H1 (cell line): ENCODE measurements around the gene CAMK2G. TPM values are rescaled to one million over a fixed set of nuclear protein-coding genes. Genes with fewer than 3 reads are reported as not detected.

Experiments used
- CTCF ChIA-PET: fragments of 300-600 bp; sonication (Branson Sonifier 250); formaldehyde crosslinking; loops from one replicate; lab custom pipeline; 2021; ENCODE audit not compliant: partially characterized antibody; lab: Charles Lee
- POLR2A ChIA-PET: fragments of 300-600 bp; sonication (Branson Sonifier 250); formaldehyde crosslinking; loops from one replicate; lab custom pipeline; 2021; ENCODE audit warnings: inconsistent platforms; ENCODE audit not compliant: partially characterized antibody; lab: Charles Lee
- DNase-seq, 2 experiments: peaks; one replicate each; pipeline versions ENCODE4 v3.0.0 to v3.0.0-alpha.2; 2010 to 2022; ENCODE audit warnings: low spot score in 2 of 2, low read depth in 1 of 2, mixed read lengths in 1 of 2
- FAIRE-seq: peaks from 2 replicates; lab custom pipeline; 2011; peaks lifted over from hg19 to GRCh38; lab: Jason Lieb, UNC
- H2AFZ ChIP-seq: 2 replicates; pipeline ENCODE4 v1.8.1; 2012; ENCODE audit warnings: low read length, inconsistent platforms
- H2AK5ac ChIP-seq: 2 replicates; pipeline ENCODE4 v1.6.1; 2013; ENCODE audit warnings: low read depth, low read length
- H2BK120ac ChIP-seq: replicated peaks from 2 replicates; pipeline ENCODE3; 2013; ENCODE audit warnings: low read depth, low read length, inconsistent platforms
- H2BK12ac ChIP-seq: 2 replicates; pipeline ENCODE4 v1.6.1; 2013; ENCODE audit warnings: low read depth, low read length
- H2BK15ac ChIP-seq: 2 replicates; pipeline ENCODE4 v1.6.1; 2013; ENCODE audit warnings: low read length
- H2BK20ac ChIP-seq: 2 replicates; pipeline ENCODE4 v1.6.1; 2013; ENCODE audit warnings: low read length
- H2BK5ac ChIP-seq: 2 replicates; pipeline ENCODE4 v1.6.1; 2013; ENCODE audit warnings: low read depth, low read length
- H3K14ac ChIP-seq: 2 replicates; pipeline ENCODE4 v1.6.1; 2013; ENCODE audit warnings: inconsistent platforms; ENCODE audit not compliant: insufficient read length
- H3K18ac ChIP-seq: 2 replicates; pipeline ENCODE4 v1.6.1; 2013; ENCODE audit warnings: low read length; ENCODE audit errors: extremely low read depth
- H3K23ac ChIP-seq: 2 replicates; pipeline ENCODE4 v1.6.1; 2013; ENCODE audit warnings: inconsistent platforms; ENCODE audit not compliant: insufficient read length
- H3K23me2 ChIP-seq: 2 replicates; pipeline ENCODE4 v1.6.1; 2013; ENCODE audit warnings: low read depth, low read length
- H3K27ac ChIP-seq: 2 replicates; pipeline ENCODE4 v1.6.1; 2011; ENCODE audit warnings: low read depth, low read length, inconsistent platforms
- H3K27me3 ChIP-seq, 4 experiments: replicated peaks in 1 of 4; 1 replicate in 1 of 4; 2 replicates in 3 of 4; pipeline versions ENCODE4 v1.6.1 to v1.8.1; 2011 to 2013; ENCODE audit warnings: low read length in 3 of 4, mild to moderate bottlenecking in 3 of 4, inconsistent platforms in 2 of 4, mixed read lengths in 2 of 4, moderate library complexity in 1 of 4; ENCODE audit not compliant: control insufficient read depth in 3 of 4, insufficient read depth in 3 of 4; ENCODE audit errors: extremely low read depth in 1 of 4
- H3K36me3 ChIP-seq, 4 experiments: 2 replicates each; pipeline versions ENCODE4 v1.6.1 to v1.8.1; 2011 to 2013; ENCODE audit warnings: mild to moderate bottlenecking in 4 of 4, low read length in 3 of 4, moderate library complexity in 2 of 4, control low read depth in 1 of 4, inconsistent platforms in 1 of 4; ENCODE audit not compliant: insufficient read depth in 4 of 4, control insufficient read depth in 2 of 4
- H3K4ac ChIP-seq: replicated peaks from 2 replicates; pipeline ENCODE3; 2013; ENCODE audit warnings: low read length, low read depth, mixed read lengths, inconsistent platforms; ENCODE audit not compliant: insufficient read length
- H3K4me1 ChIP-seq, 4 experiments: replicated peaks in 1 of 4; 1 replicate in 1 of 4; 2 replicates in 3 of 4; pipeline versions ENCODE4 v1.6.1 to v1.8.1; 2011 to 2013; ENCODE audit warnings: low read length in 3 of 4, inconsistent platforms in 2 of 4, mixed read lengths in 1 of 4; ENCODE audit not compliant: insufficient read depth in 4 of 4, control insufficient read depth in 3 of 4
- H3K4me2 ChIP-seq, 2 experiments: 2 replicates each; pipeline versions ENCODE4 v1.6.1 to v1.8.1; 2011 to 2013; ENCODE audit warnings: low read depth in 2 of 2, low read length in 2 of 2, control low read depth in 1 of 2, inconsistent platforms in 1 of 2, mild to moderate bottlenecking in 1 of 2; ENCODE audit not compliant: insufficient read depth in 1 of 2
- H3K4me3 ChIP-seq, 4 experiments: fragments of 200-600, 300-600 bp in 1 of 4; sonication (generic), shearing (Covaris generic), sonication (Bioruptor Twin) in 1 of 4; 2 replicates each; pipeline versions ENCODE4 v1.5.1 to v1.8.1; 2011 to 2016; ENCODE audit warnings: low read length in 4 of 4, low read depth in 3 of 4, control low read depth in 2 of 4, inconsistent platforms in 2 of 4, mild to moderate bottlenecking in 2 of 4, mixed read lengths in 1 of 4, moderate library complexity in 1 of 4; ENCODE audit not compliant: insufficient read depth in 2 of 4; ENCODE audit errors: extremely low read depth in 1 of 4
- H3K56ac ChIP-seq: replicated peaks from 2 replicates; pipeline ENCODE3; 2013; ENCODE audit warnings: low read depth, mild to moderate bottlenecking, mixed read lengths, low read length, inconsistent platforms; ENCODE audit not compliant: insufficient read length
- H3K79me1 ChIP-seq: 2 replicates; pipeline ENCODE4 v1.6.1; 2013; ENCODE audit warnings: low read depth, low read length, control low read depth
- H3K79me2 ChIP-seq, 2 experiments: 2 replicates each; pipeline versions ENCODE4 v1.6.1 to v1.8.1; 2012 to 2013; ENCODE audit warnings: low read length in 2 of 2, mild to moderate bottlenecking in 2 of 2, inconsistent platforms in 1 of 2; ENCODE audit not compliant: insufficient read depth in 2 of 2, control insufficient read depth in 1 of 2
- H3K9ac ChIP-seq, 4 experiments: replicated peaks in 1 of 4; 1 replicate in 1 of 4; 2 replicates in 3 of 4; pipeline versions ENCODE4 v1.6.1 to v1.8.1; 2011 to 2013; ENCODE audit warnings: low read depth in 3 of 4, low read length in 3 of 4, control low read depth in 2 of 4, mild to moderate bottlenecking in 2 of 4, moderate library complexity in 2 of 4, inconsistent platforms in 1 of 4; ENCODE audit errors: extremely low read depth in 1 of 4
- H3K9me3 ChIP-seq, 2 experiments: 2 replicates each; pipeline versions ENCODE4 v1.6.1 to v1.8.1; 2012 to 2013; ENCODE audit warnings: mild to moderate bottlenecking in 2 of 2, moderate library complexity in 2 of 2, control low read depth in 1 of 2, inconsistent platforms in 1 of 2, low read depth in 1 of 2, low read length in 1 of 2, mixed read lengths in 1 of 2; ENCODE audit not compliant: insufficient read depth in 2 of 2
- H4K20me1 ChIP-seq, 2 experiments: replicated peaks in 1 of 2; 2 replicates each; pipeline versions ENCODE3 to v1.8.1; 2011 to 2013; ENCODE audit warnings: inconsistent platforms in 2 of 2, low read length in 2 of 2, mild to moderate bottlenecking in 1 of 2; ENCODE audit not compliant: insufficient read depth in 2 of 2, control insufficient read depth in 1 of 2
- H4K5ac ChIP-seq: 2 replicates; pipeline ENCODE4 v1.6.1; 2013; ENCODE audit warnings: low read length, low read depth, mixed read lengths, inconsistent platforms; ENCODE audit not compliant: insufficient read length
- H4K8ac ChIP-seq: 2 replicates; pipeline ENCODE4 v1.8.0; 2013; ENCODE audit warnings: mild to moderate bottlenecking, moderate library complexity, low read length, inconsistent platforms; ENCODE audit not compliant: insufficient read depth; ENCODE audit errors: extremely low read depth
- H4K91ac ChIP-seq: replicated peaks from 2 replicates; pipeline ENCODE3; 2013; ENCODE audit warnings: low read length, mixed read lengths, inconsistent platforms; ENCODE audit not compliant: insufficient read length
- EGR1 ChIP-seq: IDR thresholded peaks from 2 replicates; pipeline ENCODE4 v1.6.1; 2011; ENCODE audit warnings: low read depth, low read length, borderline replicate concordance
- RAD21 ChIP-seq, 2 experiments: IDR thresholded peaks in 1 of 2; conservative IDR thresholded peaks in 1 of 2; 2 replicates each; pipeline ENCODE4 v1.6.1; 2011; ENCODE audit warnings: low read depth in 2 of 2, low read length in 2 of 2, improper control_type of control experiment in 1 of 2, inconsistent platforms in 1 of 2, mild to moderate bottlenecking in 1 of 2, moderate library complexity in 1 of 2
- RFX5 ChIP-seq: IDR thresholded peaks from 2 replicates; pipeline ENCODE4 v1.6.1; 2011; ENCODE audit warnings: low read depth, low read length, improper control_type of control experiment, borderline replicate concordance
- WGBS, 2 experiments: shearing (Covaris generic) in 1 of 2; methylation state at CpG; one replicate each; pipeline versions ENCODE4 v1.1.6 to v1.1.7; 2013 to 2015; ENCODE audit warnings: low lambda C conversion rate in 2 of 2, mixed read lengths in 2 of 2, inconsistent platforms in 1 of 2, low coverage in 1 of 2, missing lambda C conversion rate in 1 of 2; ENCODE audit not compliant: insufficient replicate concordance in 2 of 2, insufficient coverage in 1 of 2, insufficient read length in 1 of 2; ENCODE audit errors: extremely low coverage in 1 of 2, missing lambda C conversion rate in 1 of 2; 5-methylcytosine and 5-hydroxymethylcytosine counted together
- polyA plus RNA-seq, 7 experiments: library from polyadenylated mRNA; depleted of rRNA in 3 of 7; stranded (reverse) in 5 of 7; unstranded in 2 of 7; fragments of >200 nt in 5 of 7; fragments of 200-250 nt in 2 of 7; gene quantifications; 1 replicate in 5 of 7; 2 replicates in 1 of 7; 4 replicates in 1 of 7; pipeline versions ENCODE4 v1.2.1 to v1.2.3, GENCODE V29; 2011 to 2013; ENCODE audit warnings: missing spikeins in 2 of 7, mixed read lengths in 2 of 7
- total RNA-seq: library from RNA; stranded (reverse); fragmentation: NEBNext Ultra II Directional; extraction: Animal tissue kit (Norgen Biotek cat#: 25700); gene quantifications from 2 replicates; pipeline ENCODE4 v1.2.1, GENCODE V29; 2021

The CAMK2G gene
- total and polyA plus RNA-seq, 2 of the 8 experiments (the other 6 are each of a cell fraction or from before 2014, with no cell fraction given) = 28.9 to 31.7 TPM

DNA sequence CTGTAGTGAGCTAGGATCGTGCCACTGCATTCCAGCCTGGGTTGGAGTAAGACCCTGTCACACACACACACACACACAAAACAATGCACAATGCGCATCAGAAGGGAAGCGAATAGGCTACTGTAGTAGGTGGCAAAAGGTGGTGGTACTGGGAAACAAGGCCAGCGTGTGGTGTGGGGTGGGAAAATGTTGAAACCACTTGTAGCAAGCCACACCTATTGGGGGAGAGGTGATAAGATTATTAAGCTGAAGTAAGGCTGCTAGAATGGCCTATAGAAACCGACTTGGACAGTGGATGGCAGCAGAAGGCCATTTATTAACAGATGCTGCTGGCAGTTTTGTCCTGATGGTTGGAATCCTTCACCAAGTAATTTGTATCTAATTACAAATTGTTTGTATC, 99.7 kb downstream of the CAMK2G start:
- ChIA-PET CTCF (no interaction called here), POLR2A (interaction anchor here (0.7 to 4.7 kb wide), 3 partner anchors 9 to 35 kb away, joined by 3 to 79 read pairs (median 6); partner anchors contain the start of genes CHCHD1 and ZSWIM8)
- Histone ChIP-seq H4K20me1 (peaks cover 2 to 11% of the 10 kb centered on the region in 2 experiments), H3K23ac (no peak overlapping the region), H3K9ac (0 out of 7 replicates have a peak overlapping the region, but pooled peaks of 1 of the 4 experiments have one; percentile 29), H2AFZ (no peak overlapping the region), H3K79me2 (peaks cover 0 to 16% of the 10 kb centered on the region in 2 experiments; a peak in 2 of 4 replicates), H4K91ac (no peak overlapping the region), H3K9me3 (no peaks in the 10 kb centered on the region), H3K4ac (no peak overlapping the region), H3K27ac (no peak overlapping the region), H3K27me3 (no peaks in the 10 kb centered on the region; a peak in 1 of 7 replicates), H3K56ac (no peak overlapping the region), H3K23me2 (peaks cover 10% of the 10 kb centered on the region), H3K36me3 (peaks cover 7 to 51% (median 15%) of the 10 kb centered on the region in 4 experiments), H2BK12ac (no peak overlapping the region), H4K8ac (no peak overlapping the region), H2BK5ac (no peak overlapping the region), H3K14ac (no peak overlapping the region), H3K4me3 (peak overlapping the region in 1 of 4 experiments; percentile 22; a peak in 1 of 8 replicates), H4K5ac (no peak overlapping the region), H2AK5ac (no peak overlapping the region), H2BK20ac (no peak overlapping the region), H2BK120ac (no peak overlapping the region), H3K79me1 (peaks cover 2% of the 10 kb centered on the region; the same call in 1 of the 2 replicates), H3K4me2 (peak overlapping the region; percentile 40 to 97), H2BK15ac (no peak overlapping the region), H3K18ac (no peak overlapping the region), H3K4me1 (peaks cover 3 to 13% (median 8%) of the 10 kb centered on the region in 4 experiments; a peak in 5 of 7 replicates)
- TF ChIP-seq RAD21 (IDR thresholded peaks at IDR 0.05 in 1 of 2, conservative IDR thresholded peaks at IDR 0.05 in 1 of 2; ENCODE audit: low read depth in 2 of 2, low read length in 2 of 2) (peak; percentile 7 to 10; a peak in 1 of 4 replicates), RFX5 (no peak), EGR1 (no peak)
- FAIRE-seq (no peak), DNase-seq (no peak)
- 68% methylated on average over 5 of the region's 5 CpGs; no CpG with 5 or more reads in 1 of the 2 experiments for whole genome bisulfite sequencing, 2 experiments
